ENCODE results near the gene POP7.
"Not testable (repeated sequence)": the region's sequence is repeated elsewhere in the genome, so short reads cannot be mapped to it uniquely, and the experiment has no call there.

Gene POP7

GRCh38 chr7:100705753-100706671, at the start of gene POP7:
POP7 (plus strand) TSS chr7:100706121; CDS start chr7:100706831, 710 bp downstream.
- Mint-ChIP-seq H3K9me3 (no peaks in the 10 kb centered on the region), H3K36me3 (peaks cover 12% of the 10 kb centered on the region), H3K27me3 (peaks cover 15% of the 10 kb centered on the region), H3K27ac (peak within 1 kb of the TSS; percentile 96), H3K4me3 (peak within 1 kb of the TSS; percentile 98), H3K4me1 (peaks cover 14% of the 10 kb centered on the region)
- DNase-seq, result peak; percentile 99
- CTCF ChIA-PET, result interaction anchor here (0.9 to 3.6 kb wide), 25 partner anchors 10 to 224 kb away, joined by 3 to 64 read pairs (median 4); partner anchors contain the start of genes FBXO24, LRCH4, SLC12A9 and SRRT

GRCh38 chr7:100662194-100662776, 43.6 kb upstream of the POP7 start:
- CTCF ChIA-PET, result interaction anchor here (0.6 kb wide), 1 partner anchor 15 kb away, joined by 3 read pairs; no protein-coding TSS in a partner anchor
- not testable (repeated sequence) for H3K4me1 Mint-ChIP-seq, H3K4me3 Mint-ChIP-seq, DNase-seq, H3K27ac Mint-ChIP-seq, H3K9me3 Mint-ChIP-seq, H3K36me3 Mint-ChIP-seq
- H3K27me3 Mint-ChIP-seq, result peaks cover 77% of the 10 kb centered on the region

GRCh38 chr7:100665168-100665726, 40.7 kb upstream of the POP7 start:
- Mint-ChIP-seq H3K4me3 (no peak overlapping the region), H3K4me1 (no peaks in the 10 kb centered on the region), H3K27ac (no peak overlapping the region), H3K9me3 (no peaks in the 10 kb centered on the region), H3K36me3 (no peaks in the 10 kb centered on the region), H3K27me3 (peaks cover 67% of the 10 kb centered on the region)
- CTCF ChIA-PET, result interaction anchor here (1.3 kb wide), 1 partner anchor 27 kb away, joined by 4 read pairs; no protein-coding TSS in a partner anchor
- no peak for DNase-seq

- H3K4me3 Mint-ChIP-seq, result no peak overlapping the region
- H3K36me3 Mint-ChIP-seq, result no peaks in the 10 kb centered on the region
- no peak for DNase-seq
- no peak overlapping the region for H3K27ac Mint-ChIP-seq
- H3K27me3 Mint-ChIP-seq, result peaks cover 52% of the 10 kb centered on the region
- CTCF ChIA-PET, result interaction anchor here (0.6 kb wide), 1 partner anchor 185 kb away, joined by 4 read pairs; no protein-coding TSS in a partner anchor
- H3K4me1 Mint-ChIP-seq, result peaks cover under 1% of the 10 kb centered on the region
- H3K9me3 Mint-ChIP-seq, result no peaks in the 10 kb centered on the region
Observed at GRCh38 chr7:100667331-100668068, 38.4 kb upstream of the POP7 start.

GRCh38 chr7:100668069-100668449, 37.9 kb upstream of the POP7 start:
- Mint-ChIP-seq H3K4me3 (no peak overlapping the region), H3K9me3 (no peaks in the 10 kb centered on the region), H3K27ac (no peak overlapping the region), H3K27me3 (peaks cover 48% of the 10 kb centered on the region), H3K36me3 (no peaks in the 10 kb centered on the region), H3K4me1 (peaks cover 6% of the 10 kb centered on the region)
- DNase-seq, result no peak
- CTCF ChIA-PET, result interaction anchor here (0.6 kb wide), 1 partner anchor 185 kb away, joined by 4 read pairs; no protein-coding TSS in a partner anchor

GRCh38 chr7:100669106-100669505, 36.8 kb upstream of the POP7 start:
- H3K9me3 Mint-ChIP-seq, H3K4me3 Mint-ChIP-seq, DNase-seq, H3K4me1 Mint-ChIP-seq, H3K27ac Mint-ChIP-seq, H3K36me3 Mint-ChIP-seq, CTCF ChIA-PET: not testable (repeated sequence)
- peaks cover 49% of the 10 kb centered on the region for H3K27me3 Mint-ChIP-seq

- Mint-ChIP-seq H3K4me1 (peaks cover 9% of the 10 kb centered on the region), H3K9me3 (no peaks in the 10 kb centered on the region), H3K27me3 (peaks cover 49% of the 10 kb centered on the region), H3K27ac (no peak overlapping the region), H3K4me3 (no peak overlapping the region), H3K36me3 (peaks cover 6% of the 10 kb centered on the region)
- no peak for DNase-seq
- CTCF ChIA-PET, result interaction anchor here (0.6 kb wide), 2 partner anchors 30 to 397 kb away, joined by 3 to 4 read pairs; no protein-coding TSS in a partner anchor
Observed at GRCh38 chr7:100670074-100670473, 35.8 kb upstream of the POP7 start.

- Mint-ChIP-seq H3K36me3 (peaks cover 12% of the 10 kb centered on the region), H3K4me3 (no peak overlapping the region), H3K27ac (no peak overlapping the region), H3K9me3 (no peaks in the 10 kb centered on the region), H3K4me1 (peaks cover 13% of the 10 kb centered on the region), H3K27me3 (peaks cover 34% of the 10 kb centered on the region)
- no peak for DNase-seq
- CTCF ChIA-PET, result interaction anchor here (1.0 kb wide), 1 partner anchor 37 kb away, joined by 3 read pairs; no protein-coding TSS in a partner anchor
Observed at GRCh38 chr7:100671353-100672327, 34.3 kb upstream of the POP7 start.

- peaks cover 24% of the 10 kb centered on the region for H3K36me3 Mint-ChIP-seq
- CTCF ChIA-PET, result interaction anchor here (0.6 kb wide), 1 partner anchor 113 kb away, joined by 3 read pairs; no protein-coding TSS in a partner anchor
- peaks cover 27% of the 10 kb centered on the region for H3K4me1 Mint-ChIP-seq
Observed at GRCh38 chr7:100673302-100673941, 32.5 kb upstream of the POP7 start, which contains the start of gene GNB2. GNB2 (plus strand) TSS chr7:100673740; CDS start chr7:100676266, 2,526 bp downstream.

GRCh38 chr7:100673942-100674410, 31.9 kb upstream of the POP7 start:
- CTCF ChIA-PET, result interaction anchor here (1.5 to 5.2 kb wide), 2 partner anchors 18 to 62 kb away, joined by 3 to 23 read pairs; partner anchors contain the start of gene MOSPD3
- H3K4me1 Mint-ChIP-seq, result peaks cover 29% of the 10 kb centered on the region

More at GRCh38 chr7:100673302-100673941, 32.5 kb upstream of the POP7 start, which contains the start of gene GNB2:
- Mint-ChIP-seq H3K4me3 (peak within 1 kb of the TSS; percentile 97), H3K27ac (peak within 1 kb of the TSS; percentile 95), H3K27me3 (peaks cover 27% of the 10 kb centered on the region), H3K9me3 (no peaks in the 10 kb centered on the region)
- DNase-seq, result peak; percentile 99

GRCh38 chr7:100674411-100675104, 31.4 kb upstream of the POP7 start:
- H3K27ac Mint-ChIP-seq, result peak overlapping the region; percentile 95
- H3K27me3 Mint-ChIP-seq, result peaks cover 21% of the 10 kb centered on the region
- CTCF ChIA-PET, result interaction anchor here (0.9 to 5.2 kb wide), 3 partner anchors 17 to 63 kb away, joined by 3 to 23 read pairs (median 3); partner anchors contain the start of gene MOSPD3
- peak overlapping the region; percentile 97 for H3K4me3 Mint-ChIP-seq
- H3K36me3 Mint-ChIP-seq, result peaks cover 30% of the 10 kb centered on the region
- DNase-seq, result no peak
- H3K9me3 Mint-ChIP-seq, result no peaks in the 10 kb centered on the region
- H3K4me1 Mint-ChIP-seq, result peaks cover 32% of the 10 kb centered on the region

More at GRCh38 chr7:100673942-100674410, 31.9 kb upstream of the POP7 start:
- peak; percentile 65 for DNase-seq
- H3K27ac Mint-ChIP-seq, result peak overlapping the region; percentile 95
- H3K36me3 Mint-ChIP-seq, result peaks cover 26% of the 10 kb centered on the region
- H3K4me3 Mint-ChIP-seq, result peak overlapping the region; percentile 97
- H3K27me3 Mint-ChIP-seq, result peaks cover 27% of the 10 kb centered on the region
- H3K9me3 Mint-ChIP-seq, result no peaks in the 10 kb centered on the region

Measured in activated naive CD4-positive, alpha-beta T cell treated with anti-CD3 and anti-CD28 coated beads, Interleukin-2, amount 10 ng/mL, durations not matched to agents 7 days and 5 days (primary cell).